ENCODE data around the gene ITGAL.
"Not testable (repeated sequence)": the region's sequence is repeated elsewhere in the genome, so short reads cannot be mapped to it uniquely, and the experiment has no call there.

The ITGAL gene

DNA sequence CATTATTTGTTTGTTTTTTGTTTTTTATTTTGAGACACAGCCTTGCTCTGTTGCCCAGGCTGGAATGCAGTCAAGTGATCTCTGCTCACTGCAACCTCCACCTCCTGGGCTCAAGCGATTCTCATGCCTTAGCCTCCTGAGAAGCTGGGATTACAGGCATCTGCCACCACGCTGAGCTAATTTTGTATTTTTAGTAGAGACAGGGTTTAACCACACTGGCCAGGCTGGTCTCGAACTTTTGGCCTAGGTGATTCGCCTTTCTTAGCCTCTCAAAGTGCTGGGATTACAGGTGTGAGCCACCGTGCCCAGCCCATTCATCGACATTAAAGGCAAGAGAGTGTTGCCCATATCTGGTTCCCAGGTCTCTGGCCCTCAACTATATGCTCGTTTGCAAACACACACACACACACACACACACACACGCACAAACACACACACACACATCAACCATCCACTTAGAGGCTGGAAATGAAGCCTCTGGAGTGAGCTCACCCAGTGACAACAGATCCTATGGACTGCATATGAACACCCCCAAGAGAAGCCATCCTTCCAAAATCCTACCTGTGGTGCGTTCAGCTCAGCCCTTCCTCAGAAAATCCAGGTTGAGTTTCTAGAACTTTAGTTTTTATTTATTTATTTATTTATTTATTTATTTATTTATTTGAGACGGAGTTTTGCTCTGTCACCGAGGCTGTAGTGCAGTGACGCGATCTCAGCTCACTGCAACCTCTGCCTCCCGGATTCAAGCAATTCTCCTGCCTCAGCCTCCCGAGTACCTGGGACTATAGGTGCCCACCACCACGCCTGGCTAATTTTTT lies 14.6 kb upstream of the ITGAL start:
- DNase-seq (ENCODE audit: low spot score) = no peak

- no peak for DNase-seq (ENCODE audit: low spot score)
Measured at GRCh38 chr16:30458561-30459394, 13.8 kb upstream of the ITGAL start.

DNA sequence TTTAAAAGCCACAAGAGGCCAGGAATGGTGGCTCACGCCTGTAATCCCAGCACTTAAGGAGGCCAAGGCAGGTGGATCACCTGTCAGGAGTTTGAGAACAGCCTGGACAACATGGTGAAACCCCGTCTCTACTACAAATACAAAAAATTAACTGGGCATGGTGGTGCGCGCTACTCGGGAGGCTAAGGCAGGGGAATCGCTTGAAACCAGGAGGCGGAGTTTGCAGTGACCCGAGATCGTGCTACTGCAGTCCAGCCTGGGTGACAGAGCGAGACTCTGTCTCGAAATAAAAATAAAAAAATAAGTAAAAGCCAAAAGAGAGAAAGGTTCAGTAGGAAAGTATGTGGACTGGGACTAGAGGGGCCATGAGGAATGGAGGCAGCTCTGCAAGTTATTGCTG lies 13.1 kb upstream of the ITGAL start:
- DNase-seq (ENCODE audit: low spot score) = no peak

- DNase-seq (ENCODE audit: low spot score) = not testable (repeated sequence)
Measured at GRCh38 chr16:30461426-30461825, 11.1 kb upstream of the ITGAL start.

GRCh38 chr16:30464078-30464477 lies 8.5 kb upstream of the ITGAL start:
- no peak for DNase-seq (ENCODE audit: low spot score)

DNA sequence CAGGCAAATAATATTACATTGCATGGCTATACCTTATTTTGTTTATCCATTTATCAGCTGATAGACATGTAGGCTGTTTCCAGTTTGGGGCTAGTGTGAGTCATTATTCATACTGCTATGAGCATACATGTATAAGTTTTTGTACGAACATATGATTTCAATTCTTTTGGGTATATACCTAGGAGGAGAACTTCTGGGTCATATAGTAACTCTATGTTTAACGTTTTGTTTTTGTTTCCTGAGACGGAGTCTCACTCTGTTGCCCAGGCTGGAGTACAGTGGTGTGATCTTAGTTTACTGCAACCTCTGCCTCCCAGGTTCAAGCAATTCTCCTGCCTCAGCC lies 2.4 kb upstream of the ITGAL start:
- DNase-seq (ENCODE audit: low spot score) = no peak

DNA sequence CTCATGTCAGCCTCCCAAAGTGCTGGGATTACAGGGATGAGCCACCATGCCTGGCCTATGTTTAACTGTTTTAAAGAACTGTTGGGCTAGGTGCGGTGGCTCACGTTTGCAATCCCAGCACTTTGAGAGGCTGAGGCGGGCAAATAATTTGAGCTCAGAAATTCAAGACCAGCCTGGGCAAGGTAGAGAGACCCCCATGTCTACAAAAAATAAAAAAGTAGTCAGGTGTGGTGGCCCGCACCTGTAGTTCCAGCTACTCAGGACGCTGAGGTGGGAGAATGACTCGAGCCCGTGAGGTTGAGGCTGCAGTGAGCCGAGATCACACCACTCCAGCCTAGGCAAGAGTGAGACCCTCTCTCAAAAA lies 1.9 kb upstream of the ITGAL start:
- no peak for DNase-seq (ENCODE audit: low spot score)

GRCh38 chr16:30473231-30474073 lies 910 bp downstream of the ITGAL start:
- no peak for DNase-seq (ENCODE audit: low spot score)

DNA sequence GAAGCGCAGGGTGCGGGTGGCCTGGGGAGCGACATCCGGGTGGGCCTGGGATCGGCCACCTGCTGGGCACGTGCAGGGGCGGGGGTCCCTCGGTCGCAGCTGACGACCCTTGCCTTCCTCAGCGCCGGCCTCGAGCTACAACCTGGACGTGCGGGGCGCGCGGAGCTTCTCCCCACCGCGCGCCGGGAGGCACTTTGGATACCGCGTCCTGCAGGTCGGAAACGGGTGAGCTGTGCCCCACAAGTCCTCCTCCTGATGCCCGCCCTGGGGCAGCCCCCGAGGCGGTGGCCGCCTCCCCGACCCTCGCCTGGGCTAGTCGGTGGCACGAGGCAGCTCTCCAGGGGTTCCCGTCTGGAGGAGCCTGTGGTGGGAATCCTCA lies 1.5 kb downstream of the ITGAL start:
- DNase-seq (ENCODE audit: low spot score) = no peak

DNA sequence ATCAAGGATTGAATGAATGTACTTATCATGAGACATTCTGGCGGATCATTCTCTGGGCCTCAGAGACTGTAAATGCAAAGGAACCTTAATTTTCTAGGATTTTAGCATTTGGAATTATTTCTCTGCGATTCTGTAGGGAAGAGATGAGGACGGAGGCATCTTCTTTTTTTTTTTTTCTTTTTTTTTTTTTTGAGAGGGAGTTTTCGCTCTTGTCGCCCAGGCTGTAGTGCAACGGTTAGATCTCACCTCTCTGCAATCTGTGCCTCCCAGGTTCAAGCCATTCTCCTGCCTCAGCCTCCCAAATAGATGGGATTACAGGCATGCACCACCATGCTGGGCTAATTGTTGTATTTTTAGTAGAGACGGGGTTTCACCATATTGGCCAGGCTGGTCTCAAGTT lies 2.1 kb downstream of the ITGAL start:
- no peak for DNase-seq (ENCODE audit: low spot score)

DNA sequence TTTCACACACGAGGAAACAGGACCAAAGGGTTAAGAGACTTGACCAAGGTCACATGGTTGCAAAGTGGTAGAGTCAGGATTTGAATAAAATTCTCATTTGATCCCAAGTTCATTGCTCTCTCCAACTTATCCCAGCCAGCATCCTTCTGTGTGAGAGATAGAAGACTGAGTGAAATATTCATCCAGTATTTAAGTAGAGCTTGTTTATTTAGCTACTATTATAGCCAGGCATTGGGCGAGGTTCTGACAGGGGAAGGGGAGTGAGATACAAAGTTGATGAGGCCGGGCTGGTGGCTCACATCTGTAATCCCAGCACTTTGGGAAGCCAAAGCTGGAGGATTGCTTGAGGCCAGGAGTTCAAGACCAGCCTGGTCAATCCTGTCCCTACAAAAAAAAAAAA lies 4.4 kb downstream of the ITGAL start:
- no peak for DNase-seq (ENCODE audit: low spot score)

GRCh38 chr16:30477773-30478172 lies 5.2 kb downstream of the ITGAL start:
- not testable (repeated sequence) for DNase-seq (ENCODE audit: low spot score)

DNA sequence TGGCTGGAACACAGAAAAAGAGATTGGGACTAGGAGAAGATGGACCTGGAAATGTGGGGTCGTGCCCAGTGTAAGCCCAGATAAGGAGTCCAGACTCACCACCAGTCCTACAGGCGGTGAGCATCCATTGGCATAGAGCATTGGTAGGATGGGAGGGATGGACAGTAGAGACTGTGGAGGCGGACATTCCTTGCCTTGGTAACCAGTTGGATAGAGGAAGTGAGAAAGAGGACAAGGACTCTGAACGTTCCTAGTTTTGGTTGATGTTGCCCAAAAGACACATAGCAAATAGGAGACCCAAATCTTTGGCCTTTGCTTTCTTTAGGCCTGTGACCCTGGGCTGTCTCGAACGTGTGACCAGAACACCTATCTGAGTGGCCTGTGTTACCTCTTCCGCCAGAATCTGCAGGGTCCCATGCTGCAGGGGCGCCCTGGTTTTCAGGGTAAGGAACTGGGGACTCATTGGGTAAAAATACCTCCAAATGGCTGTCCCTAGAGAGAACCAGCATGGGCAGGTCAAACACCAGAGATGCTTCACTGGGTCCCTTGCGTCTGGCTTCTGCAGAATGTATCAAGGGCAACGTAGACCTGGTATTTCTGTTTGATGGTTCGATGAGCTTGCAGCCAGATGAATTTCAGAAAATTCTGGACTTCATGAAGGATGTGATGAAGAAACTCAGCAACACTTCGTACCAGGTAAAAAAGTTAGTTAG lies 6.4 kb downstream of the ITGAL start:
- no peak for DNase-seq (ENCODE audit: low spot score)

DNA sequence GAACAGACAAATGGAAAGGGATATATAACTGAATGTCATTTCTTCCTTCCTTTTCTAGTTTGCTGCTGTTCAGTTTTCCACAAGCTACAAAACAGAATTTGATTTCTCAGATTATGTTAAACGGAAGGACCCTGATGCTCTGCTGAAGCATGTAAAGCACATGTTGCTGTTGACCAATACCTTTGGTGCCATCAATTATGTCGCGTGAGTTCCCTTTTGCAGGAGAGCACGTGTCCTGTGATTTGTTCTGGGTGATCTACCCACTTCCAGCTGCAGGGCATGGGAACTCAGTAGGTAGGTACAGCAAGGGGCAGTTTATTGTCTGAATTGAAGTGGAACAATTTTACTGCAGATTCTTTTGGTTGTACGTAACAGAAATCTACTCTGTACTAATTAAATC lies 8.8 kb downstream of the ITGAL start:
- DNase-seq (ENCODE audit: low spot score) = no peak

DNA sequence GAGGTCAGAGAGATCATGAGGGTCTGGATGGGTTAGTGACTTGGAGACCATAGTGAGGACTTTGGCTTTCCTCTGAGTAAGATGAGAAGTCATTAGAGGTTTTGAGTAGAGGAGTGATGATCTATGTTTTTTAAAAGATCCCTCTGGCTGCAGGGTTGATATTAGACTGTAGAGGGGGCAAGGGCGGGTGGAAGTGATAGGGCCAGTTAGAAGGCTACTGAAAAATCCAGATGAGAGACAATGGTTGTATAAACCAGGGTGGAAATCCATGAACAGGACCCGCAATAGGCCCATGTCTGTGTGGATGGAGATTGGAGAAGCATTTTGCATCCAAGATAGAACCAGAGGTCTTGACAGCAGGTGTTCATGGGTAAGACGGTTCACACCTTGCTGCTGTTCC lies 9.8 kb downstream of the ITGAL start:
- no peak for DNase-seq (ENCODE audit: low spot score)

- no peak for DNase-seq (ENCODE audit: low spot score)
Measured at GRCh38 chr16:30484887-30485286, 12.3 kb downstream of the ITGAL start.

GRCh38 chr16:30485818-30486436 lies 13.4 kb downstream of the ITGAL start:
- no peak for DNase-seq (ENCODE audit: low spot score)

- peak; percentile 6 for DNase-seq (ENCODE audit: low spot score)
Measured at GRCh38 chr16:30488764-30489605, 16.4 kb downstream of the ITGAL start.

- DNase-seq (ENCODE audit: low spot score) = peak; percentile 3
Measured at GRCh38 chr16:30490210-30490609, 17.7 kb downstream of the ITGAL start.

DNA sequence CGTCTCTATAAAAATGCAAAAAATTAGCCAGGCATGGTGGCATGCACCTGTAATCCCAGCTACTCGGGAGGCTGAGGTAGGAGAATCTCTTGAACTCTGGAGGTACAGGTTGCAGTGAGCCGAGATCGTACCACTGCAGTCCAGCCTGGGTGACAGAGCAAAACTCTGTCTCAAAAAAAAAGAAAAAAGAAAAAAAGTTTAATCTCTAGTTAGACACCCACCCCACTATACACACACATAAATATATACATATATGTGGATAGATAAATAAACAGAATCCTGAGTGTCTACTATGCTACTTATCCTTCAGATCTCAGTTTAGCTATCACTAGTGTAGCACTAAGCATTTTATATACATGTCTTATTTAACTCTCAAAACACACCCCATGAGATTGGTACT lies 18.7 kb downstream of the ITGAL start:
- DNase-seq (ENCODE audit: low spot score) = no peak

Measured in AG20443 (cell line).